ENCODE measurements around the gene PPP1R3F.
"Not testable (repeated sequence)": the region's sequence is repeated elsewhere in the genome, so short reads cannot be mapped to it uniquely, and the experiment has no call there.

GRCh38 chrX:49321737-49322136 lies 52.1 kb downstream of the PPP1R3F start, which contains the start of gene GAGE12J:
- not testable (repeated sequence) for TF ChIP-seq POLR2A, CTCF, POLR2AphosphoS5, EP300 (IDR thresholded peaks at IDR 0.05)

Measured in suprapubic skin (tissue), 4 donors.